Tibial nerve (tissue), 4 donors: Measurements from ENCODE around the gene ASCC2. TPM values are rescaled to one million over a fixed set of nuclear protein-coding genes. Genes with fewer than 3 reads are reported as not detected.

Experiments used
- DNase-seq, 2 donors: peaks; one replicate each; pipeline ENCODE4 v3.0.0-alpha.2; 2019; ENCODE audit warnings: low spot score in 2 of 2
- H3K27ac ChIP-seq, 4 donors: fragments of 200-600 bp; sonication (generic) in 3 of 4; one replicate each; pipeline ENCODE4 v1.5.1; 2017 to 2019; ENCODE audit warnings: mild to moderate bottlenecking in 1 of 4
- H3K27me3 ChIP-seq, 2 donors: fragments of 200-600 bp; sonication (generic) in 1 of 2; one replicate each; pipeline versions ENCODE4 v1.5.1 to v1.6.0; 2017 to 2019
- H3K36me3 ChIP-seq, 3 donors: fragments of 200-600 bp; sonication (generic); one replicate each; pipeline ENCODE4 v1.5.1; 2018 to 2019
- H3K4me1 ChIP-seq, 4 donors: fragments of 200-600 bp; sonication (generic) in 3 of 4; one replicate each; pipeline ENCODE4 v1.5.1; 2017 to 2019
- H3K4me3 ChIP-seq, 4 donors: fragments of 200-600 bp; sonication (generic) in 3 of 4; one replicate each; pipeline ENCODE4 v1.5.1; 2017 to 2019; ENCODE audit warnings: mild to moderate bottlenecking in 1 of 4, moderate library complexity in 1 of 4
- H3K9me3 ChIP-seq, 4 donors: fragments of 200-600 bp; sonication (generic) in 3 of 4; one replicate each; pipeline ENCODE4 v1.5.1; 2017 to 2019
- CTCF ChIP-seq, 5 experiments: fragments of 200-600 bp in 3 of 5; fragments of 450-650 bp in 2 of 5; sonication (generic) in 3 of 5; IDR thresholded peaks; one replicate each; pipeline ENCODE4 v1.5.1; 2016 to 2019; ENCODE audit warnings: antibody characterized with exemption in 5 of 5, mild to moderate bottlenecking in 3 of 5, moderate library complexity in 2 of 5
- EP300 ChIP-seq, 2 donors: sonication (generic); formaldehyde crosslinking; IDR thresholded peaks; one replicate each; pipeline ENCODE4 v1.6.1; 2017; ENCODE audit warnings: antibody characterized with exemption in 2 of 2, mild to moderate bottlenecking in 1 of 2
- POLR2A ChIP-seq, 2 donors: fragments of 450-650 bp; IDR thresholded peaks; one replicate each; pipeline ENCODE4 v1.6.1; 2017; ENCODE audit warnings: antibody characterized with exemption in 2 of 2, mild to moderate bottlenecking in 2 of 2, moderate library complexity in 2 of 2
- WGBS, 2 donors: methylation state at CpG; one replicate each; pipeline ENCODE4 v1.1.5; 2018; 5-methylcytosine and 5-hydroxymethylcytosine counted together
- total RNA-seq, 4 donors: library from RNA; depleted of rRNA; stranded (reverse); fragments of >200 nt; gene quantifications; one replicate each; pipeline ENCODE4 v1.1.0, GENCODE V29; 2016

The ASCC2 gene
- total RNA-seq, 4 donors from 2014 or later = 30.4 to 45.3 (median 40.9) TPM

GRCh38 chr22:29786031-29786430 lies 52.0 kb downstream of the ASCC2 start:
- peaks cover 0 to 49% (median 25%) of the 10 kb centered on the region in 4 donors for H3K4me1 ChIP-seq
- H3K27me3 ChIP-seq = no peaks in the 10 kb centered on the region
- H3K27ac ChIP-seq = peak overlapping the region in 2 of 4 donors; percentile 47 to 54
- H3K36me3 ChIP-seq = peaks cover 0 to 41% (median 0%) of the 10 kb centered on the region in 3 donors
- no peaks in the 10 kb centered on the region for H3K9me3 ChIP-seq
- H3K4me3 ChIP-seq = no peak overlapping the region
- no peak for DNase-seq
- 35 to 39% methylated on average over 5 of the region's 5 CpGs for WGBS, 2 donors
- TF ChIP-seq EP300 (IDR thresholded peaks at IDR 0.05) = no peak

- no peaks in the 10 kb centered on the region for H3K27me3 ChIP-seq
- H3K27ac ChIP-seq = peak overlapping the region; percentile 38 to 88 (median 74)
- H3K9me3 ChIP-seq = no peaks in the 10 kb centered on the region
- peaks cover 0 to 28% (median 0%) of the 10 kb centered on the region in 3 donors for H3K36me3 ChIP-seq
- H3K4me3 ChIP-seq = no peak overlapping the region
- DNase-seq = no peak
- TF ChIP-seq EP300 (IDR thresholded peaks at IDR 0.05) (peak in 1 of 2 donors; percentile 30), CTCF (IDR thresholded peaks at IDR 0.05) (no peak)
- peaks cover 0 to 61% (median 33%) of the 10 kb centered on the region in 4 donors for H3K4me1 ChIP-seq
- WGBS, 2 donors = 14 to 18% methylated on average over 9 of the region's 9 CpGs
Measured at GRCh38 chr22:29784451-29785361, 53.4 kb downstream of the ASCC2 start.

- H3K4me1 ChIP-seq = peaks cover 0 to 68% (median 40%) of the 10 kb centered on the region in 4 donors
- 73 to 75% methylated on average over 5 to 7 of the region's 7 CpGs for WGBS, 2 donors
- H3K4me3 ChIP-seq = no peak overlapping the region
- H3K27ac ChIP-seq = peak overlapping the region in 3 of 4 donors; percentile 61 to 88 (median 83)
- peaks cover 0 to 4% (median 0%) of the 10 kb centered on the region in 3 donors for H3K36me3 ChIP-seq
- no peak for DNase-seq
- TF ChIP-seq POLR2A (IDR thresholded peaks at IDR 0.05) (no peak), CTCF (IDR thresholded peaks at IDR 0.05) (no peak), EP300 (IDR thresholded peaks at IDR 0.05) (no peak)
- H3K27me3 ChIP-seq = no peaks in the 10 kb centered on the region
- no peaks in the 10 kb centered on the region for H3K9me3 ChIP-seq
Measured at GRCh38 chr22:29782061-29782845, 55.8 kb downstream of the ASCC2 start.

GRCh38 chr22:29780748-29781676 lies 57.1 kb downstream of the ASCC2 start:
- Histone ChIP-seq H3K9me3 (no peaks in the 10 kb centered on the region), H3K4me3 (no peak overlapping the region), H3K27me3 (no peaks in the 10 kb centered on the region), H3K27ac (peak overlapping the region; percentile 10 to 88 (median 72)), H3K4me1 (peaks cover 0 to 66% (median 40%) of the 10 kb centered on the region in 4 donors), H3K36me3 (no peaks in the 10 kb centered on the region)
- TF ChIP-seq POLR2A (IDR thresholded peaks at IDR 0.05) (no peak), EP300 (IDR thresholded peaks at IDR 0.05) (no peak), CTCF (IDR thresholded peaks at IDR 0.05) (no peak)
- 27 to 32% methylated on average over 8 of the region's 8 CpGs for WGBS, 2 donors
- DNase-seq = no peak

- peaks cover 0 to 58% (median 39%) of the 10 kb centered on the region in 4 donors for H3K4me1 ChIP-seq
- no peak overlapping the region for H3K4me3 ChIP-seq
- no peaks in the 10 kb centered on the region for H3K9me3 ChIP-seq
- H3K27me3 ChIP-seq = no peaks in the 10 kb centered on the region
- peak overlapping the region in 3 of 4 donors; percentile 10 to 88 (median 83) for H3K27ac ChIP-seq
- H3K36me3 ChIP-seq = no peaks in the 10 kb centered on the region
- no peak for DNase-seq
- TF ChIP-seq CTCF (IDR thresholded peaks at IDR 0.05) = no peak
- no peak for TF ChIP-seq POLR2A (IDR thresholded peaks at IDR 0.05)
- no peak for TF ChIP-seq EP300 (IDR thresholded peaks at IDR 0.05)
- 96 to 98% methylated on average over 5 of the region's 5 CpGs for WGBS, 2 donors
Measured at GRCh38 chr22:29780220-29780619, 57.9 kb downstream of the ASCC2 start.
